RWPE1 (cell line): Measurements from ENCODE around the gene UBE2O.

Experiments
- CTCF ChIA-PET: fragments of 350-600 bp; sonication (Branson Sonifier 250); formaldehyde crosslinking; extraction: SDS; loops from one replicate; lab custom pipeline; 2021; lab: Yijun Ruan, JAX
- POLR2A ChIA-PET: fragments of 400-600 bp; formaldehyde crosslinking; extraction: SDS; loops from one replicate; lab custom pipeline; 2020; ENCODE audit warnings: antibody characterized with exemption; ENCODE audit not compliant: low non-redundant PET; lab: Yijun Ruan, JAX
- DNase-seq: peaks from one replicate; pipeline ENCODE4 v3.0.0; 2012; ENCODE audit warnings: low spot score
- H3K27ac ChIP-seq: fragments of 450-650 bp; 2 replicates; pipeline ENCODE4 v1.5.1; 2017
- CTCF ChIP-seq: fragments of 450-650 bp; conservative IDR thresholded peaks from 2 replicates; pipeline ENCODE4 v1.5.1; 2017; ENCODE audit warnings: low read depth, mild to moderate bottlenecking

Gene UBE2O

GRCh38 chr17:76386966-76387765 lies 65.8 kb downstream of the UBE2O start:
- POLR2A ChIA-PET, result no interaction called here
- no peak for TF ChIP-seq CTCF
- DNase-seq, result no peak
- CTCF ChIA-PET, result interaction anchor here (0.7 to 3.0 kb wide), 4 partner anchors 10 to 336 kb away, joined by 3 to 30 read pairs (median 4); no protein-coding TSS in a partner anchor
- H3K27ac ChIP-seq, result peak overlapping the region; percentile 96

- peak; percentile 91 for TF ChIP-seq CTCF
- H3K27ac ChIP-seq, result peak overlapping the region; percentile 96
- ChIA-PET CTCF (interaction anchor here (0.5 to 3.0 kb wide), 17 partner anchors 11 to 1787 kb away, joined by 3 to 30 read pairs (median 4); no protein-coding TSS in a partner anchor), POLR2A (no interaction called here)
- DNase-seq, result peak; percentile 84
Observed at GRCh38 chr17:76385892-76386786, 66.8 kb downstream of the UBE2O start.

- peak overlapping the region; percentile 96 for H3K27ac ChIP-seq
- DNase-seq, result peak; percentile 73
- TF ChIP-seq CTCF, result no peak
- POLR2A ChIA-PET, result interaction anchor here (0.5 to 2.4 kb wide), 4 partner anchors 15 to 732 kb away, joined by 3 to 12 read pairs (median 8); partner anchors contain the start of gene PRPSAP1
- CTCF ChIA-PET, result interaction anchor here (0.5 to 3.0 kb wide), 21 partner anchors 9 to 1788 kb away, joined by 3 to 30 read pairs (median 4); no protein-coding TSS in a partner anchor
Observed at GRCh38 chr17:76384987-76385891, 67.7 kb downstream of the UBE2O start.

GRCh38 chr17:76384222-76384986 lies 68.5 kb downstream of the UBE2O start, which contains the start of gene SPHK1:
SPHK1 (plus strand) TSS chr17:76384609; CDS start chr17:76385645, 1,036 bp downstream.
- TF ChIP-seq CTCF, result no peak
- CTCF ChIA-PET, result interaction anchor here (0.7 to 3.0 kb wide), 14 partner anchors 9 to 322 kb away, joined by 3 to 30 read pairs (median 5); no protein-coding TSS in a partner anchor
- POLR2A ChIA-PET, result interaction anchor here (0.5 to 2.4 kb wide), 5 partner anchors 14 to 733 kb away, joined by 3 to 12 read pairs (median 10); partner anchors contain the start of gene PRPSAP1
- H3K27ac ChIP-seq, result peak within 1 kb of the TSS; percentile 96
- peak; percentile 88 for DNase-seq

- peak overlapping the region; percentile 96 for H3K27ac ChIP-seq
- ChIA-PET CTCF (interaction anchor here (0.6 to 3.4 kb wide), 11 partner anchors 8 to 141 kb away, joined by 4 to 30 read pairs (median 5); no protein-coding TSS in a partner anchor), POLR2A (interaction anchor here (1.6 to 2.4 kb wide), 2 partner anchors 13 to 30 kb away, joined by 12 read pairs; partner anchors contain the start of gene PRPSAP1)
- DNase-seq, result peak; percentile 57
- no peak; the same call in 1 of the 2 replicates for TF ChIP-seq CTCF
Observed at GRCh38 chr17:76383546-76384221, 69.3 kb downstream of the UBE2O start.
